ENCODE data around the gene SACM1L.

- TF ChIP-seq, protein P1, sequence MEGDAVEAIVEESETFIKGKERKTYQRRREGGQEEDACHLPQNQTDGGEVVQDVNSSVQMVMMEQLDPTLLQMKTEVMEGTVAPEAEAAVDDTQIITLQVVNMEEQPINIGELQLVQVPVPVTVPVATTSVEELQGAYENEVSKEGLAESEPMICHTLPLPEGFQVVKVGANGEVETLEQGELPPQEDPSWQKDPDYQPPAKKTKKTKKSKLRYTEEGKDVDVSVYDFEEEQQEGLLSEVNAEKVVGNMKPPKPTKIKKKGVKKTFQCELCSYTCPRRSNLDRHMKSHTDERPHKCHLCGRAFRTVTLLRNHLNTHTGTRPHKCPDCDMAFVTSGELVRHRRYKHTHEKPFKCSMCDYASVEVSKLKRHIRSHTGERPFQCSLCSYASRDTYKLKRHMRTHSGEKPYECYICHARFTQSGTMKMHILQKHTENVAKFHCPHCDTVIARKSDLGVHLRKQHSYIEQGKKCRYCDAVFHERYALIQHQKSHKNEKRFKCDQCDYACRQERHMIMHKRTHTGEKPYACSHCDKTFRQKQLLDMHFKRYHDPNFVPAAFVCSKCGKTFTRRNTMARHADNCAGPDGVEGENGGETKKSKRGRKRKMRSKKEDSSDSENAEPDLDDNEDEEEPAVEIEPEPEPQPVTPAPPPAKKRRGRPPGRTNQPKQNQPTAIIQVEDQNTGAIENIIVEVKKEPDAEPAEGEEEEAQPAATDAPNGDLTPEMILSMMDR (conservative IDR thresholded peaks at IDR 0.05; ENCODE audit: low read length), result no peak
- no peak for TF ChIP-seq EZH2phosphoT487 (IDR thresholded peaks at IDR 0.05; ENCODE audit: borderline replicate concordance)
Measured at GRCh38 chr3:45670991-45671390, 18.2 kb upstream of the SACM1L start.
